KOPT-K1 (cell line): Measurements from ENCODE around the gene BDKRB2.

Experiments
- H3K27ac ChIP-seq: fragments of 200-600 bp; sonication (generic); 2 replicates; pipeline ENCODE4 v1.5.1; 2016; ENCODE audit warnings: antibody characterized with exemption, mild to moderate bottlenecking, low read depth, low read length; ENCODE audit not compliant: poor library complexity, severe bottlenecking
- H3K36me3 ChIP-seq: fragments of 200-600 bp; sonication (generic); 2 replicates; pipeline ENCODE4 v1.5.1; 2017; ENCODE audit warnings: antibody characterized with exemption, mild to moderate bottlenecking, low read length, moderate library complexity; ENCODE audit not compliant: insufficient read depth
- H3K9me3 ChIP-seq: fragments of 200-600 bp; sonication (generic); 2 replicates; pipeline ENCODE4 v1.5.1; 2017; ENCODE audit warnings: antibody characterized with exemption, low read length, mild to moderate bottlenecking; ENCODE audit not compliant: insufficient read depth, poor library complexity, severe bottlenecking

The BDKRB2 gene

GRCh38 chr14:96256407-96256806, 51.8 kb downstream of the BDKRB2 start:
- Histone ChIP-seq H3K9me3 (peaks cover 18% of the 10 kb centered on the region), H3K36me3 (no peaks in the 10 kb centered on the region), H3K27ac (no peak overlapping the region)

GRCh38 chr14:96257056-96257455, 52.4 kb downstream of the BDKRB2 start:
- H3K9me3 ChIP-seq, result peaks cover 18% of the 10 kb centered on the region
- no peak overlapping the region for H3K27ac ChIP-seq
- H3K36me3 ChIP-seq, result no peaks in the 10 kb centered on the region

- H3K36me3 ChIP-seq, result no peaks in the 10 kb centered on the region
- H3K27ac ChIP-seq, result no peak overlapping the region
- peaks cover 18% of the 10 kb centered on the region for H3K9me3 ChIP-seq
Observed at GRCh38 chr14:96257900-96258299, 53.3 kb downstream of the BDKRB2 start.

GRCh38 chr14:96260341-96260821, 55.7 kb downstream of the BDKRB2 start:
- H3K36me3 ChIP-seq, result no peaks in the 10 kb centered on the region
- no peak overlapping the region for H3K27ac ChIP-seq
- peaks cover 18% of the 10 kb centered on the region for H3K9me3 ChIP-seq

GRCh38 chr14:96261053-96261452, 56.4 kb downstream of the BDKRB2 start:
- Histone ChIP-seq H3K9me3 (peaks cover 18% of the 10 kb centered on the region), H3K36me3 (no peaks in the 10 kb centered on the region), H3K27ac (no peak overlapping the region)

- H3K36me3 ChIP-seq, result no peaks in the 10 kb centered on the region
- no peak overlapping the region for H3K27ac ChIP-seq
- H3K9me3 ChIP-seq, result peaks cover 18% of the 10 kb centered on the region
Observed at GRCh38 chr14:96261772-96262655, 57.4 kb downstream of the BDKRB2 start.

- H3K36me3 ChIP-seq, result no peaks in the 10 kb centered on the region
- H3K9me3 ChIP-seq, result peaks cover 18% of the 10 kb centered on the region
- H3K27ac ChIP-seq, result no peak overlapping the region
Observed at GRCh38 chr14:96263347-96264199, 58.9 kb downstream of the BDKRB2 start.

GRCh38 chr14:96264200-96264553, 59.5 kb downstream of the BDKRB2 start:
- Histone ChIP-seq H3K9me3 (peaks cover 18% of the 10 kb centered on the region), H3K36me3 (no peaks in the 10 kb centered on the region), H3K27ac (no peak overlapping the region)

- Histone ChIP-seq H3K27ac (no peak overlapping the region), H3K36me3 (no peaks in the 10 kb centered on the region), H3K9me3 (peaks cover 12% of the 10 kb centered on the region)
Observed at GRCh38 chr14:96264853-96265252, 60.2 kb downstream of the BDKRB2 start.

- no peaks in the 10 kb centered on the region for H3K36me3 ChIP-seq
- H3K27ac ChIP-seq, result no peak overlapping the region
- H3K9me3 ChIP-seq, result peaks cover 7% of the 10 kb centered on the region
Observed at GRCh38 chr14:96265383-96266095, 60.9 kb downstream of the BDKRB2 start.

GRCh38 chr14:96267336-96267735, 62.7 kb downstream of the BDKRB2 start:
- H3K27ac ChIP-seq, result no peak overlapping the region
- no peaks in the 10 kb centered on the region for H3K9me3 ChIP-seq
- no peaks in the 10 kb centered on the region for H3K36me3 ChIP-seq

GRCh38 chr14:96267916-96268315, 63.3 kb downstream of the BDKRB2 start:
- no peaks in the 10 kb centered on the region for H3K36me3 ChIP-seq
- H3K27ac ChIP-seq, result no peak overlapping the region
- no peaks in the 10 kb centered on the region for H3K9me3 ChIP-seq

- Histone ChIP-seq H3K27ac (no peak overlapping the region), H3K36me3 (no peaks in the 10 kb centered on the region), H3K9me3 (no peaks in the 10 kb centered on the region)
Observed at GRCh38 chr14:96268431-96269358, 64.1 kb downstream of the BDKRB2 start.

- H3K36me3 ChIP-seq, result no peaks in the 10 kb centered on the region
- no peaks in the 10 kb centered on the region for H3K9me3 ChIP-seq
- H3K27ac ChIP-seq, result no peak overlapping the region
Observed at GRCh38 chr14:96269359-96269710, 64.7 kb downstream of the BDKRB2 start.
